Right lobe of liver (tissue), 4 donors: Measurements from ENCODE around the gene EDC4.

ENCODE experiments used
- POLR2A ChIP-seq: fragments of 450-650 bp; IDR thresholded peaks from one replicate; pipeline ENCODE4 v1.6.1; 2017; ENCODE audit warnings: antibody characterized with exemption, mild to moderate bottlenecking
- TF ChIP-seq, protein P1 (sequence below), 4 donors: fragments of 200-600 bp in 3 of 4; fragments of 450-650 bp in 1 of 4; IDR thresholded peaks; one replicate each; pipeline versions ENCODE4 v1.5.1 to v1.8.0; 2016 to 2022; ENCODE audit warnings: antibody characterized with exemption in 4 of 4, mild to moderate bottlenecking in 2 of 4
- donor health status: DM: no; HTN: no; CAD: no.
- donor health status: DM: no; HTN: no; CAD: no.
- donor health status: DM: no; HTN: yes; CAD: no.

DNA sequence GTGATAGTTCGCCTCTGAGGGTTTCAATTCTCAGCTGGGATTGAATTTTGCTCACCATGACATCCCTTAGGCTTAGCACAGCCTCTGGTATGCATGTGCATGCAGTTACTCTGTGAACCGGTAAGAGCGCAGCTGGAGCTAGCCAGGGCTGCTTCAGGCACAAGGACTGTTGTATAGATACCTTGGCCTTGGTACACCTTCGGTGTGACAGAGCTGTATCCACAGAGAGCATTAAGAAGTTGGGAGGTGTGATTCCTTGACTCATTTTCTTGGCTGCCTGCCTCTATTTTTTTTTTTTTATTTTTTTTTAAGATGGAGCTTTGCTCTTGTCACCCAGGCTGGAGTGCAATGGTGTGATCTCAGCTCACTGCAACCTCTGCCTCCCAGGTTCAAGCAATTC is 28.4 kb upstream of the EDC4 start:
- TF ChIP-seq, protein P1, sequence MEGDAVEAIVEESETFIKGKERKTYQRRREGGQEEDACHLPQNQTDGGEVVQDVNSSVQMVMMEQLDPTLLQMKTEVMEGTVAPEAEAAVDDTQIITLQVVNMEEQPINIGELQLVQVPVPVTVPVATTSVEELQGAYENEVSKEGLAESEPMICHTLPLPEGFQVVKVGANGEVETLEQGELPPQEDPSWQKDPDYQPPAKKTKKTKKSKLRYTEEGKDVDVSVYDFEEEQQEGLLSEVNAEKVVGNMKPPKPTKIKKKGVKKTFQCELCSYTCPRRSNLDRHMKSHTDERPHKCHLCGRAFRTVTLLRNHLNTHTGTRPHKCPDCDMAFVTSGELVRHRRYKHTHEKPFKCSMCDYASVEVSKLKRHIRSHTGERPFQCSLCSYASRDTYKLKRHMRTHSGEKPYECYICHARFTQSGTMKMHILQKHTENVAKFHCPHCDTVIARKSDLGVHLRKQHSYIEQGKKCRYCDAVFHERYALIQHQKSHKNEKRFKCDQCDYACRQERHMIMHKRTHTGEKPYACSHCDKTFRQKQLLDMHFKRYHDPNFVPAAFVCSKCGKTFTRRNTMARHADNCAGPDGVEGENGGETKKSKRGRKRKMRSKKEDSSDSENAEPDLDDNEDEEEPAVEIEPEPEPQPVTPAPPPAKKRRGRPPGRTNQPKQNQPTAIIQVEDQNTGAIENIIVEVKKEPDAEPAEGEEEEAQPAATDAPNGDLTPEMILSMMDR (IDR thresholded peaks at IDR 0.05): no peak
- TF ChIP-seq POLR2A: no peak
